GM18867 (cell line): Measurements from ENCODE around the gene GFPT1.

Experiments used
- ATAC-seq: cut with Tn5 transposase; IDR thresholded peaks from one replicate; pipeline ENCODE4 v1.9.1; 2021; ENCODE audit warnings: mild to moderate bottlenecking, moderate library complexity; ENCODE audit not compliant: unreplicated experiment

The GFPT1 gene

GRCh38 chr2:69292256-69292655 is 94.8 kb downstream of the GFPT1 start:
- ATAC-seq = no peak

- ATAC-seq = no peak
Measured at GRCh38 chr2:69291721-69292120, 95.3 kb downstream of the GFPT1 start.

- ATAC-seq = no peak
Measured at GRCh38 chr2:69291004-69291650, 95.9 kb downstream of the GFPT1 start.

- no peak for ATAC-seq
Measured at GRCh38 chr2:69288429-69288828, 98.6 kb downstream of the GFPT1 start.

- ATAC-seq = no peak
Measured at GRCh38 chr2:69287544-69287943, 99.5 kb downstream of the GFPT1 start.

- no peak for ATAC-seq
Measured at GRCh38 chr2:69285379-69285894, 101.6 kb downstream of the GFPT1 start.

GRCh38 chr2:69280796-69281412 is 106.1 kb downstream of the GFPT1 start:
- no peak for ATAC-seq

GRCh38 chr2:69279931-69280681 is 106.9 kb downstream of the GFPT1 start:
- no peak for ATAC-seq

- no peak for ATAC-seq
Measured at GRCh38 chr2:69279211-69279610, 107.8 kb downstream of the GFPT1 start.

- no peak for ATAC-seq
Measured at GRCh38 chr2:69278366-69278765, 108.7 kb downstream of the GFPT1 start.

GRCh38 chr2:69275490-69275889 is 111.5 kb downstream of the GFPT1 start:
- ATAC-seq = no peak

GRCh38 chr2:69272803-69273471 is 114.1 kb downstream of the GFPT1 start:
- no peak for ATAC-seq

- ATAC-seq = no peak
Measured at GRCh38 chr2:69271831-69272257, 115.2 kb downstream of the GFPT1 start.
